Neuronal stem cell (in vitro differentiated cells): ENCODE results near the gene RASSF1.

ENCODE experiments used
- DNase-seq: peaks from one replicate; pipeline ENCODE4 v3.0.0-alpha.2; 2013; ENCODE audit warnings: low spot score
- H2AFZ ChIP-seq: one replicate; pipeline ENCODE4 v1.6.1; 2013; ENCODE audit warnings: mild to moderate bottlenecking, low read length, inconsistent platforms
- H2AK5ac ChIP-seq: 2 replicates; pipeline ENCODE4 v1.6.1; 2013; ENCODE audit warnings: low read depth, mild to moderate bottlenecking, inconsistent platforms, low read length, moderate library complexity, mixed read lengths
- H2BK120ac ChIP-seq: 2 replicates; pipeline ENCODE4 v1.6.1; 2013; ENCODE audit warnings: low read depth, mild to moderate bottlenecking, inconsistent platforms, low read length, moderate library complexity, mixed read lengths
- H2BK12ac ChIP-seq: one replicate; pipeline ENCODE4 v1.6.1; 2013; ENCODE audit warnings: low read length, inconsistent platforms
- H2BK15ac ChIP-seq: 2 replicates; pipeline ENCODE4 v1.6.1; 2013; ENCODE audit warnings: mild to moderate bottlenecking, low read length, inconsistent platforms, mixed read lengths
- H2BK5ac ChIP-seq: one replicate; pipeline ENCODE4 v1.6.1; 2013; ENCODE audit warnings: inconsistent platforms, mild to moderate bottlenecking, low read length, moderate library complexity
- H3K14ac ChIP-seq: one replicate; pipeline ENCODE4 v1.6.1; 2013; ENCODE audit warnings: low read length, inconsistent platforms
- H3K18ac ChIP-seq: 2 replicates; pipeline ENCODE4 v1.6.1; 2013; ENCODE audit warnings: low read length, inconsistent platforms
- H3K23ac ChIP-seq: 2 replicates; pipeline ENCODE4 v1.6.1; 2013; ENCODE audit warnings: low read depth, mild to moderate bottlenecking, mixed read lengths, low read length, inconsistent platforms; ENCODE audit not compliant: poor library complexity
- H3K27ac ChIP-seq: replicated peaks from 3 replicates; pipeline ENCODE4 v1.5.1; 2013; ENCODE audit warnings: low read length, inconsistent platforms
- H3K27me3 ChIP-seq, 3 experiments: 2 replicates each; pipeline ENCODE4 v1.6.1; 2013; ENCODE audit warnings: low read length in 3 of 3, mild to moderate bottlenecking in 2 of 3, inconsistent platforms in 1 of 3, low read depth in 1 of 3, mixed read lengths in 1 of 3, moderate library complexity in 1 of 3; ENCODE audit not compliant: control insufficient read depth in 3 of 3, insufficient read depth in 3 of 3
- H3K36me3 ChIP-seq, 2 donors: replicated peaks in 1 of 2; 2 replicates each; pipeline ENCODE4 v1.6.1; 2013; ENCODE audit warnings: low read length in 2 of 2; ENCODE audit not compliant: control insufficient read depth in 2 of 2, insufficient read depth in 2 of 2
- H3K4ac ChIP-seq: 2 replicates; pipeline ENCODE4 v1.6.1; 2013; ENCODE audit warnings: inconsistent platforms, mild to moderate bottlenecking, low read length, moderate library complexity
- H3K4me1 ChIP-seq, 2 donors: 1 replicate in 1 of 2; 2 replicates in 1 of 2; pipeline ENCODE4 v1.6.1; 2013; ENCODE audit warnings: low read length in 2 of 2, low read depth in 1 of 2; ENCODE audit not compliant: control insufficient read depth in 2 of 2, insufficient read depth in 1 of 2
- H3K4me2 ChIP-seq: one replicate; pipeline ENCODE4 v1.6.1; 2013; ENCODE audit warnings: mild to moderate bottlenecking, low read length, inconsistent platforms; ENCODE audit not compliant: insufficient read depth, poor library complexity, severe bottlenecking
- H3K4me3 ChIP-seq, 2 donors: 2 replicates each; pipeline ENCODE4 v1.5.1; 2013; ENCODE audit warnings: low read length in 2 of 2, mild to moderate bottlenecking in 2 of 2, inconsistent platforms in 1 of 2, moderate library complexity in 1 of 2
- H3K79me1 ChIP-seq: one replicate; pipeline ENCODE4 v1.6.1; 2013; ENCODE audit warnings: low read depth, mild to moderate bottlenecking, inconsistent platforms, low read length, moderate library complexity
- H3K9ac ChIP-seq: one replicate; pipeline ENCODE4 v1.6.1; 2013; ENCODE audit warnings: mild to moderate bottlenecking, low read depth, low read length, inconsistent platforms; ENCODE audit not compliant: poor library complexity
- H3K9me3 ChIP-seq, 2 donors: replicated peaks in 1 of 2; 2 replicates each; pipeline versions ENCODE3 to v1.6.1; 2013; ENCODE audit warnings: low read length in 2 of 2, mild to moderate bottlenecking in 2 of 2, inconsistent platforms in 1 of 2, low read depth in 1 of 2, mixed read lengths in 1 of 2, moderate library complexity in 1 of 2; ENCODE audit not compliant: control insufficient read depth in 2 of 2, insufficient read depth in 1 of 2
- H4K8ac ChIP-seq: one replicate; pipeline ENCODE4 v1.6.1; 2013; ENCODE audit warnings: low read depth, mild to moderate bottlenecking, inconsistent platforms, low read length, moderate library complexity
- H4K91ac ChIP-seq: one replicate; pipeline ENCODE4 v1.6.1; 2013; ENCODE audit warnings: low read length, low read depth, mild to moderate bottlenecking, inconsistent platforms; ENCODE audit not compliant: poor library complexity
- WGBS, 2 donors: extraction: QIAGEN DNeasy Blood & Tissue Kit; methylation state at CpG; one replicate each; pipeline ENCODE4 v1.1.7; 2013; ENCODE audit warnings: missing lambda C conversion rate in 2 of 2, mixed read lengths in 1 of 2; ENCODE audit not compliant: insufficient read length in 2 of 2, insufficient replicate concordance in 1 of 2; ENCODE audit errors: extremely low coverage in 2 of 2; 5-methylcytosine and 5-hydroxymethylcytosine counted together

RASSF1 gene

GRCh38 chr3:50293079-50293801 lies 47.4 kb downstream of the RASSF1 start:
- peaks cover 21 to 25% of the 10 kb centered on the region in 2 donors for H3K36me3 ChIP-seq
- no peak overlapping the region for H3K23ac ChIP-seq
- WGBS, 2 donors: no CpG with 5 or more reads among the region's 12 CpGs
- H3K4me1 ChIP-seq: peaks cover 9 to 12% of the 10 kb centered on the region in 2 donors
- no peak overlapping the region for H3K9ac ChIP-seq
- peak overlapping the region; percentile 70 for H2AFZ ChIP-seq
- peak overlapping the region; percentile 88 for H2AK5ac ChIP-seq
- H3K79me1 ChIP-seq: peaks cover 17% of the 10 kb centered on the region
- no peaks in the 10 kb centered on the region for H3K27me3 ChIP-seq
- H3K4ac ChIP-seq: no peak overlapping the region
- H4K8ac ChIP-seq: no peak overlapping the region
- H3K9me3 ChIP-seq: no peaks in the 10 kb centered on the region
- no peak overlapping the region for H2BK12ac ChIP-seq
- H3K27ac ChIP-seq: no peak overlapping the region
- no peak overlapping the region for H4K91ac ChIP-seq
- no peak overlapping the region for H3K14ac ChIP-seq
- H3K4me3 ChIP-seq: peak overlapping the region in 1 of 2 donors; percentile 99
- no peak for DNase-seq
- no peak overlapping the region for H2BK120ac ChIP-seq
- H3K4me2 ChIP-seq: no peak overlapping the region
- no peak overlapping the region for H2BK15ac ChIP-seq
- no peak overlapping the region for H2BK5ac ChIP-seq
- H3K18ac ChIP-seq: no peak overlapping the region

- Histone ChIP-seq H2BK120ac (no peak within 1 kb of the TSS), H3K36me3 (peaks cover 29 to 34% of the 10 kb centered on the region in 2 donors)
Measured at GRCh38 chr3:50292159-50293078, 48.2 kb downstream of the RASSF1 start, which contains the start of gene IFRD2. Gene IFRD2 (minus strand): TSS chr3:50292429. CDS start chr3:50292274, 155 bp downstream.

GRCh38 chr3:50290161-50290641 lies 50.4 kb downstream of the RASSF1 start:
- Histone ChIP-seq H3K27me3 (no peaks in the 10 kb centered on the region), H2BK120ac (no peak overlapping the region), H3K4me2 (no peak overlapping the region), H4K8ac (no peak overlapping the region), H2BK15ac (no peak overlapping the region), H3K79me1 (peaks cover 17% of the 10 kb centered on the region), H3K18ac (no peak overlapping the region), H3K9me3 (no peaks in the 10 kb centered on the region), H2AK5ac (no peak overlapping the region), H2AFZ (no peak overlapping the region), H3K27ac (no peak overlapping the region), H2BK5ac (no peak overlapping the region), H3K9ac (no peak overlapping the region), H3K14ac (no peak overlapping the region), H3K36me3 (peaks cover 36 to 50% of the 10 kb centered on the region in 2 donors), H2BK12ac (no peak overlapping the region), H3K4me3 (peak overlapping the region; percentile 30 to 99), H3K23ac (no peak overlapping the region), H3K4me1 (peaks cover 11 to 12% of the 10 kb centered on the region in 2 donors), H3K4ac (no peak overlapping the region), H4K91ac (no peak overlapping the region)
- no CpG with 5 or more reads among the region's 16 CpGs for WGBS, 2 donors
- no peak for DNase-seq

More at GRCh38 chr3:50292159-50293078, 48.2 kb downstream of the RASSF1 start, which contains the start of gene IFRD2:
- Histone ChIP-seq H2BK12ac (no peak within 1 kb of the TSS), H3K4me1 (peaks cover 9 to 12% of the 10 kb centered on the region in 2 donors), H3K4ac (no peak within 1 kb of the TSS), H3K79me1 (peaks cover 17% of the 10 kb centered on the region), H4K91ac (peak within 1 kb of the TSS; percentile 86), H2BK5ac (no peak within 1 kb of the TSS), H3K27ac (no peak within 1 kb of the TSS), H3K18ac (peak within 1 kb of the TSS; percentile 89), H2AK5ac (peak within 1 kb of the TSS; percentile 95), H3K23ac (peak within 1 kb of the TSS; percentile 81), H3K4me2 (peak within 1 kb of the TSS; percentile 96), H2AFZ (peak within 1 kb of the TSS; percentile 91), H3K9ac (peak within 1 kb of the TSS; percentile 95), H2BK15ac (no peak within 1 kb of the TSS), H4K8ac (peak within 1 kb of the TSS; percentile 89), H3K9me3 (no peaks in the 10 kb centered on the region), H3K27me3 (no peaks in the 10 kb centered on the region), H3K4me3 (peak within 1 kb of the TSS; percentile 82 to 99), H3K14ac (no peak within 1 kb of the TSS)
- peak; percentile 94 for DNase-seq
- no CpG with 5 or more reads among the region's 67 CpGs for WGBS, 2 donors
